ENCODE measurements around the gene TRPM3. TPM values are rescaled to one million over a fixed set of nuclear protein-coding genes. Genes with fewer than 3 reads are reported as not detected.

The TRPM3 gene
- total and polyA plus RNA-seq, 2 experiments from 2014 or later: 0.24 TPM; not detected in 1

DNA sequence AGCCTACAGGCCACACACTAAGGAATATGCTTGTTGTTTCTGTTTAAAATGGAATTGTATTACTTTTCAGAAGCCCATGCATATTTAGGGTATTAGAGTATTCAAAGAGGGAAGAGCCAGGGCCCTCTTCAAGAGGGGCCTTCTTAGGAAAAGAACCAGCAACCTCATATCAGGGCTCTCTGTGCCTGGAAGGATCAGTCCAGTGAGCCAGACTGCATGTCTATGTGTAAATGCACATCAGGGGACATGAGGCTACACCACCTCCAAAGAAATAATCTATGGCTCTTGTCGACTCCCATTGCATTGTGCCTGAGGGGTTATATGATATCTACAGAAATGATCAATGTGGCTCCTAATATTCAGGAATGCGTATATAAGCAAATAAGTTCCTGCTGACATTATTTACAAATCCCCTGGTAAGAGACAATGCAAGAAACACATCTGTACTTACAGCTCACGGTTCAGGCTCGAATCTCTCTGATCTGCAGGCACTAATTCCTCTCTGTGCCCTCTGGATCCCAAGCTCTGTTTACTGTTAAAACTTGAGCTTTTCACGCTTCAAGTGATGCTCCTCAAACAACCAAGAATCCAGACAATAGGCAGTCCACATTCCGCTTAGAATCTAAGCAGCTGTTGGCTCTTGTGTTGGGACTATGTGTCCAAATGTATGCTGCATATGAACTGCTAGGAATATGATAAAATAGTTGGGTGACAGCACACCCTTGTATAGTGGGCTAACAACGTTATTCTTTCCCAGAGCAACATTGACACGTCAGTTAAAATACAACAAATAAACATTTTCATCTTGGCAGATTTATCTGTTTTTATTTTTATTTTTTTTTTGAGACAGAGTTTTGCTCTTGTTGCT, 556.7 kb downstream of the TRPM3 start:
- H3K27ac ChIP-seq: no peak overlapping the region
- TF ChIP-seq CTCF (IDR thresholded peaks at IDR 0.05; ENCODE audit: low read depth, low read length): no peak
- H3K27me3 ChIP-seq: no peaks in the 10 kb centered on the region
- peaks cover 8% of the 10 kb centered on the region for H3K4me1 ChIP-seq (ENCODE audit: low read depth)
- no peak overlapping the region for H3K4me3 ChIP-seq
- H3K9me3 ChIP-seq (ENCODE audit: low read depth): no peaks in the 10 kb centered on the region
- no peak for DNase-seq (ENCODE audit: low read depth in 1 of 2, low spot score in 1 of 2)
- H3K36me3 ChIP-seq: no peaks in the 10 kb centered on the region

DNA sequence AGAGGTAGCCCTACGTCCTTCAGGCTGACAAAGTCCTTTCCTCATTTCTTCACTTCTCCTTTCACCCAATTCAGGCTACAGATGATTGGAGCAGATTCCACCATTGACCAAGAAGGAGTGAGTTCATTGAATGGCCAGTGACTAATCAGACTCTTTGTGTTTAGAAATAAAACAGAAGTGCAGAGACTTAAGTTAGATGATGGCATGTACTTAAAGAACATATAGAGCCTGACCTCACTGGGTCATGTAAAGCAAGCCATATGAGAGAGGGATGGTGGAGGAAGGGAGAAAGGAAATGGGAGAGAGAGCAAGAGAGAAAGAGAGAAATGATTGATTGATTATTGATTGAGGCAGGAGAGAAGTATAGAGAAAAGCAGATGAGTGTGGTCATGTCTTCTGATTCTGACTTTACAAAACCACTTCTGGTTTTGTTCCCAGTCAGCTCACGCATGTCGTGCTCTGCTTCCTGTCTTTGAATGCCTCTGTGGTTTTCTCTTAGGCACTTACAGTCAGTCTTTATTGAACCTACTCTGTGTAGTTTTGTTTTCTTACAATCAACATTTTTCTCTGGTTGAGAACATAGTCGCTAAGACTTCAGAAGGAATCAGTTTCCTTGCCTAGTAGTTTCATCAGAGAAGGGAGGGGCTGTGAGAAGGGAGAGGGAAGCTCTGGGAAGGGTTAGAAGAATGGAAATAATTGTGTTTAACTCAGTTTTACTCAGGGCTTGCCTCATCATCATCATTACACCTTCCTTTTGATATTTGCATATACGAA, 557.8 kb downstream of the TRPM3 start:
- Histone ChIP-seq H3K27me3 (no peaks in the 10 kb centered on the region), H3K4me1 (ENCODE audit: low read depth) (peaks cover 8% of the 10 kb centered on the region), H3K36me3 (no peaks in the 10 kb centered on the region), H3K9me3 (ENCODE audit: low read depth) (no peaks in the 10 kb centered on the region), H3K27ac (no peak overlapping the region), H3K4me3 (no peak overlapping the region)
- DNase-seq (ENCODE audit: low read depth in 1 of 2, low spot score in 1 of 2): peak in 1 of 2 donors; percentile 82
- no peak for TF ChIP-seq CTCF (IDR thresholded peaks at IDR 0.05; ENCODE audit: low read depth, low read length)

DNA sequence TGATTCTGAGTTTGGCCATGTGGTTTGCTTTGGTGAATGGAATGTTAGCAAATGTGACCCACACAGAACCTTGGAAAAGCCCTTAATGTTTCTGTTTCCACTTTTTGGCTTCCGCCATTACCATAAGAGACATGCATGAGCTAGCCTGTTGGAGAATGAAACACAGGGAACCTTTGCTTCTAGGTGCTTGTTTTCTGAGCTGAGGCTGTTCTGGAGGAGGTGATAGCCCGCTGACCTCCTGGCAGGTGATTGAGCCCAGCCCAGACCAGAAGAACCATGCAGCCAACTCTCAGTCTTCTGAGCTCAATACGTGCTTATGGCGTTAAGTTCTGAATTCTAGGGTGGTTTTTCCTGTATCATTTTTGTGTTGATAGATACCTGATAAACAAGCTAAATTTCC, 558.4 kb downstream of the TRPM3 start:
- Histone ChIP-seq H3K4me3 (no peak overlapping the region), H3K36me3 (no peaks in the 10 kb centered on the region), H3K4me1 (ENCODE audit: low read depth) (peaks cover 8% of the 10 kb centered on the region), H3K27ac (no peak overlapping the region), H3K27me3 (no peaks in the 10 kb centered on the region), H3K9me3 (ENCODE audit: low read depth) (no peaks in the 10 kb centered on the region)
- no peak for TF ChIP-seq CTCF (IDR thresholded peaks at IDR 0.05; ENCODE audit: low read depth, low read length)
- no peak for DNase-seq (ENCODE audit: low read depth in 1 of 2, low spot score in 1 of 2)

DNA sequence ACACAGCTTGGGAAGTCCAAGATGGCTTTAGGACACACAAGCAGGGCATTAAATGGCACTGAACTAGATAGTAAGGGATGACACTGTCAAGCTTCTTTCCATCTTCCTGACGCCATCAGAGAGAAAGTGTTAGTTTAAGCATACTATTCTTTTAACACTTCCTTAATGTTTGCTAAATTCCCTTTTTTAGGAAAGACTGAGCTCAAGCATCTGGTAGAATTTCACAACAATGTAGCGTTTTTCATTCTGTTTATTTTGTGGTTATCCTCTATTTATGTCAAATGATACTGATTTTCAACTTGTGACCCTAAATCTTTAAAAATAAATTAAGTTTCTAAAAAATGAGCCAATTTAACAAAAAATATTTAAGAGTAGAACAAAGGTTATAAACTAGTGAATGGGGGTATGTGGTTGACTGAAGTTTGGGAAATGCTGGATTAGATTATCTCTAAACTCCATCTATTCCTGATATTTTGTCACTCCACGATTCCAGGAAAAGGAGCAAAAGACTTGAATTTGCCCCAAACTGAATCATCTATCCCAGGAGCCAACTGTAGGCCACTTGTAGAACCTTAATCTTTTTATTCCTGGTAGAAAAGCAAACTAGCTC, 559.5 kb downstream of the TRPM3 start:
- peaks cover 4% of the 10 kb centered on the region for H3K4me1 ChIP-seq (ENCODE audit: low read depth)
- no peaks in the 10 kb centered on the region for H3K9me3 ChIP-seq (ENCODE audit: low read depth)
- no peaks in the 10 kb centered on the region for H3K27me3 ChIP-seq
- no peaks in the 10 kb centered on the region for H3K36me3 ChIP-seq
- no peak overlapping the region for H3K27ac ChIP-seq
- H3K4me3 ChIP-seq: no peak overlapping the region
- no peak for TF ChIP-seq CTCF (IDR thresholded peaks at IDR 0.05; ENCODE audit: low read depth, low read length)
- peak in 1 of 2 donors; percentile 40 for DNase-seq (ENCODE audit: low read depth in 1 of 2, low spot score in 1 of 2)

GRCh38 chr9:70561111-70561510, 560.3 kb downstream of the TRPM3 start:
- no peak overlapping the region for H3K27ac ChIP-seq
- H3K36me3 ChIP-seq: no peaks in the 10 kb centered on the region
- H3K4me3 ChIP-seq: no peak overlapping the region
- no peak for DNase-seq (ENCODE audit: low read depth in 1 of 2, low spot score in 1 of 2)
- H3K27me3 ChIP-seq: no peaks in the 10 kb centered on the region
- TF ChIP-seq CTCF (IDR thresholded peaks at IDR 0.05; ENCODE audit: low read depth, low read length): no peak
- H3K9me3 ChIP-seq (ENCODE audit: low read depth): no peaks in the 10 kb centered on the region
- H3K4me1 ChIP-seq (ENCODE audit: low read depth): no peaks in the 10 kb centered on the region
